Esophagus squamous epithelium (tissue), 5 donors: ENCODE results near the gene EPHA6. TPM values are rescaled to one million over a fixed set of nuclear protein-coding genes. Genes with fewer than 3 reads are reported as not detected.

ENCODE experiments used
- DNase-seq: peaks from one replicate; lab custom pipeline; 2025; lab: John Stamatoyannopoulos, UW
- H3K27ac ChIP-seq, 4 donors: fragments of 200-600 bp; sonication (generic); one replicate each; pipeline ENCODE4 v1.5.1; 2016 to 2019; ENCODE audit warnings: mild to moderate bottlenecking in 1 of 4
- H3K27me3 ChIP-seq, 4 donors: fragments of 200-600 bp; sonication (generic); 1 replicate in 3 of 4; 2 replicates in 1 of 4; pipeline versions ENCODE4 v1.5.1 to v1.6.0; 2017 to 2021; ENCODE audit warnings: antibody characterized with exemption in 1 of 4
- H3K36me3 ChIP-seq, 3 donors: fragments of 200-600 bp; sonication (generic); one replicate each; pipeline ENCODE4 v1.5.1; 2016 to 2019
- H3K4me1 ChIP-seq, 3 donors: fragments of 200-600 bp; sonication (generic); one replicate each; pipeline ENCODE4 v1.5.1; 2017 to 2019
- H3K4me3 ChIP-seq, 4 donors: fragments of 200-600 bp; sonication (generic); 1 replicate in 3 of 4; 2 replicates in 1 of 4; pipeline ENCODE4 v1.5.1; 2016 to 2019; ENCODE audit warnings: mild to moderate bottlenecking in 2 of 4, moderate library complexity in 1 of 4
- H3K9me3 ChIP-seq, 3 donors: fragments of 200-600 bp; sonication (generic); one replicate each; pipeline ENCODE4 v1.5.1; 2016 to 2019
- POLR2A ChIP-seq, 4 donors: fragments of 450-650 bp; IDR thresholded peaks; one replicate each; pipeline ENCODE4 v1.6.1; 2017; ENCODE audit warnings: antibody characterized with exemption in 4 of 4, mild to moderate bottlenecking in 4 of 4, moderate library complexity in 3 of 4
- WGBS, 2 donors: methylation state at CpG; one replicate each; pipeline ENCODE4 v1.1.5; 2018; 5-methylcytosine and 5-hydroxymethylcytosine counted together
- intact Hi-C: fragments of 100-400 bp; cut with DNase I; formaldehyde crosslinking; loops from one replicate; pipeline ENCODE4 v1.15.0; 2022
- total RNA-seq, 4 donors: library from RNA; depleted of rRNA; stranded (reverse); fragments of >200 nt; gene quantifications; one replicate each; pipeline ENCODE4 v1.1.0, GENCODE V29; 2016
- TF ChIP-seq, protein P1 (sequence below), 6 experiments: fragments of 450-650 bp in 4 of 6; fragments of 200-600 bp in 2 of 6; sonication (generic) in 2 of 6; IDR thresholded peaks; one replicate each; pipeline ENCODE4 v1.5.1; 2016 to 2019; ENCODE audit warnings: antibody characterized with exemption in 6 of 6, mild to moderate bottlenecking in 4 of 6, moderate library complexity in 4 of 6
- donor health status: DM: yes; HTN: yes; CAD: no.

Gene EPHA6
- total RNA-seq, 4 donors from 2014 or later = 0.34 to 2.9 (median 1.5) TPM

DNA sequence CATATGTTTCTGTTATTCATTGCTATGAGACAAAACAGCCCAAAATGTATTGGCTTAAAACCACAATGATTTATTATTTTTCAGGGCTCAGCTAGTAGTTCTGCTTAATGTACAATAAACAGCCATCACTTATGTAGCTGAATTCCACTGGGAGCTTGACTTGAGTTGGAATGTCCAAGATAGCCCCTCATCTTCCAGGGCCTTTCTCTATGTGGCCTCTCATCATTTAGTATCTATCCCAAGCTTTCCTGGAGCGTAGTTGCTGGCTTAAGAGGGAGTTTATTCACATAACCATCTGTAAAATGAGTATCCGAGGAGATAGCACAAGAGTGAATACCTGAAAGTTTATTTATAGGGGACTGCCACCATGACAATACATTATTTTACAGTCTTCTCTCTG is 176.8 kb downstream of the EPHA6 start:
- H3K27me3 ChIP-seq = no peaks in the 10 kb centered on the region
- peaks cover 0 to 14% (median 0%) of the 10 kb centered on the region in 3 donors for H3K4me1 ChIP-seq
- H3K27ac ChIP-seq = peak overlapping the region in 1 of 4 donors; percentile 27
- no peaks in the 10 kb centered on the region for H3K9me3 ChIP-seq
- intact Hi-C loops = no loop called here
- H3K36me3 ChIP-seq = no peaks in the 10 kb centered on the region
- TF ChIP-seq POLR2A (IDR thresholded peaks at IDR 0.05) = no peak
- TF ChIP-seq, protein P1, sequence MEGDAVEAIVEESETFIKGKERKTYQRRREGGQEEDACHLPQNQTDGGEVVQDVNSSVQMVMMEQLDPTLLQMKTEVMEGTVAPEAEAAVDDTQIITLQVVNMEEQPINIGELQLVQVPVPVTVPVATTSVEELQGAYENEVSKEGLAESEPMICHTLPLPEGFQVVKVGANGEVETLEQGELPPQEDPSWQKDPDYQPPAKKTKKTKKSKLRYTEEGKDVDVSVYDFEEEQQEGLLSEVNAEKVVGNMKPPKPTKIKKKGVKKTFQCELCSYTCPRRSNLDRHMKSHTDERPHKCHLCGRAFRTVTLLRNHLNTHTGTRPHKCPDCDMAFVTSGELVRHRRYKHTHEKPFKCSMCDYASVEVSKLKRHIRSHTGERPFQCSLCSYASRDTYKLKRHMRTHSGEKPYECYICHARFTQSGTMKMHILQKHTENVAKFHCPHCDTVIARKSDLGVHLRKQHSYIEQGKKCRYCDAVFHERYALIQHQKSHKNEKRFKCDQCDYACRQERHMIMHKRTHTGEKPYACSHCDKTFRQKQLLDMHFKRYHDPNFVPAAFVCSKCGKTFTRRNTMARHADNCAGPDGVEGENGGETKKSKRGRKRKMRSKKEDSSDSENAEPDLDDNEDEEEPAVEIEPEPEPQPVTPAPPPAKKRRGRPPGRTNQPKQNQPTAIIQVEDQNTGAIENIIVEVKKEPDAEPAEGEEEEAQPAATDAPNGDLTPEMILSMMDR (IDR thresholded peaks at IDR 0.05) = no peak
- WGBS, 2 donors = 55 to 58% methylated on average over 2 of the region's 2 CpGs
- H3K4me3 ChIP-seq = no peak overlapping the region
- DNase-seq = no peak

DNA sequence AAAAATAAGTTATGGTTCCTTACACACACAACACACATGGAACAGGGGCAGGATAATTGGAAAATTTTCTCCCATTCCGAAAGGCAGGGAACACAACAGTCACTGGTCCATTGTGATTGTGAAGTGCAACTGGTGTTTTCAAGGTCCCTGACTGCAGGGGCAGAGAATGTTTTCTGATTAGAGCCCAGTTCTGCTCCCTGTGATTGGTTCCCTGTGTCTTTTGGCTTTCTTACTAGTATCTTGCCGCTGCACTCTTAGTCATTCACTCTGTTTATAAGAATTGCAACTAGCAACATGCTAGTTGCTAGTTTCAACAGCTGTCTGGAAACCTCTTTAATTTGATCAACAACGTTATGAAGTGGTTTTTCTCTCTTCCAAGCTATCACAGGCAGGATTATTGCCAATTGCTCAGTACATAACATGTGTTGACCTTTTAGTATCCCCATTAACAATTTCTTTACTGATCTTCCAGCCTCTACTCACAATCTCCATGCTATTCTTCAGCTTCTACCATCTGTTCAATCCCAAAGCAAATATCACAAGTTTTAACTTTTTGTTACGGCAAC is 177.5 kb downstream of the EPHA6 start:
- no peak for DNase-seq
- Histone ChIP-seq H3K4me1 (peaks cover 0 to 10% (median 0%) of the 10 kb centered on the region in 3 donors), H3K27ac (peak overlapping the region in 1 of 4 donors; percentile 3), H3K27me3 (no peaks in the 10 kb centered on the region), H3K4me3 (peak overlapping the region in 1 of 4 donors; percentile 9), H3K9me3 (peaks cover 0 to 4% (median 0%) of the 10 kb centered on the region in 3 donors), H3K36me3 (no peaks in the 10 kb centered on the region)
- intact Hi-C loops = no loop called here
- TF ChIP-seq POLR2A (IDR thresholded peaks at IDR 0.05) = no peak
- TF ChIP-seq, protein P1 (IDR thresholded peaks at IDR 0.05) = no peak
- 32 to 52% methylated on average over 4 of the region's 4 CpGs for WGBS, 2 donors

- H3K4me3 ChIP-seq = no peak overlapping the region
- WGBS, 2 donors = 73 to 78% methylated on average over 3 of the region's 3 CpGs
- no peaks in the 10 kb centered on the region for H3K36me3 ChIP-seq
- no peak overlapping the region for H3K27ac ChIP-seq
- H3K27me3 ChIP-seq = no peaks in the 10 kb centered on the region
- H3K9me3 ChIP-seq = peaks cover 0 to 6% (median 0%) of the 10 kb centered on the region in 3 donors
- no peak for TF ChIP-seq POLR2A (IDR thresholded peaks at IDR 0.05)
- TF ChIP-seq, protein P1 (IDR thresholded peaks at IDR 0.05) = no peak
- H3K4me1 ChIP-seq = peaks cover 0 to 10% (median 0%) of the 10 kb centered on the region in 3 donors
- DNase-seq = no peak
- intact Hi-C loops = no loop called here
These were observed 180.6 kb downstream of the EPHA6 start for GRCh38 chr3:96994988-96995387.

GRCh38 chr3:96996009-96996408 is 181.6 kb downstream of the EPHA6 start:
- 80 to 82% methylated on average over 1 of the region's 1 CpG for WGBS, 2 donors
- TF ChIP-seq, protein P1 (IDR thresholded peaks at IDR 0.05) = no peak
- no peak for TF ChIP-seq POLR2A (IDR thresholded peaks at IDR 0.05)

GRCh38 chr3:97001611-97002010 is 187.2 kb downstream of the EPHA6 start:
- WGBS, 2 donors = 73 to 84% methylated on average over 1 of the region's 1 CpG
- no peaks in the 10 kb centered on the region for H3K4me1 ChIP-seq
- H3K9me3 ChIP-seq = peaks cover 0 to 7% (median 0%) of the 10 kb centered on the region in 3 donors
- H3K4me3 ChIP-seq = no peak overlapping the region
- no peak overlapping the region for H3K27ac ChIP-seq
- no peaks in the 10 kb centered on the region for H3K27me3 ChIP-seq
- intact Hi-C loops = no loop called here
- H3K36me3 ChIP-seq = no peaks in the 10 kb centered on the region
- no peak for DNase-seq
- TF ChIP-seq POLR2A (IDR thresholded peaks at IDR 0.05) = no peak
- TF ChIP-seq, protein P1 (IDR thresholded peaks at IDR 0.05) = no peak

More at GRCh38 chr3:96996009-96996408, 181.6 kb downstream of the EPHA6 start:
- H3K4me3 ChIP-seq = no peak overlapping the region
- H3K27me3 ChIP-seq = no peaks in the 10 kb centered on the region
- no peak overlapping the region for H3K27ac ChIP-seq
- intact Hi-C loops = no loop called here
- no peak for DNase-seq
- peaks cover 0 to 10% (median 0%) of the 10 kb centered on the region in 3 donors for H3K4me1 ChIP-seq
- H3K36me3 ChIP-seq = no peaks in the 10 kb centered on the region
- peaks cover 0 to 6% (median 0%) of the 10 kb centered on the region in 3 donors for H3K9me3 ChIP-seq
